Measurements from ENCODE around the gene TBCD.

TBCD gene

DNA sequence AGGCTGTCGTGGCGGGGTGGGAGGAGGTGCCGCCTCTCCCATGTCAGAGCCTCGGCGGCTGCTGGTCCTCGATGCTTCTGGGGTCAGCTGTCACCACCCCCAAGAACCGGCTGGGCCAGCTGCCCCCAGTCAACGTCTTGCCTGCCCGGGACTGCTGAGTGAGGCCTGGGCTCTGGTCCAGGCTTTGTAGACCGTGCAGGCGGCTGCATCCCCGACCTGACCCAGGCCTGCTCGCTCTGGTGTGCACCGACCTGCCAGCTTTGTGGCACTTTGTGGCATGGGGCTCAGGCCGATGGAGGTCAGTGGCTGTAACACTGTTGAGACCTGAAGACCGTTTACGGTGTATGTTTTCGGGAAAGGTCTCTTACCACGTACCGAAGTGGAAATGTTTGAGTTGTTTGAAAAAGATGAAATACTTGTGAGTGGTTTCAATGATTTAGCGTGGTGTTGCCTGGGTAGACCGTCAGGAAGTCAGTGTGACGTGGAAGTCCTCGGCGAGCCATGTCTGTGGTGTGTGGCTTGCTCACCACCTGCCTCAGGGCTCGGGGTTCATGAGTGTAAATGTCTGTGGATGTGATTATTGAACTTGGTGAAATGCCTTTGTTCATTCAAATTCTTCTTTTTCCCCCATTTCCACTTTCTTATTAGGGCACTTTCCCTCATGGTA is 141.2 kb downstream of the TBCD start:
- no peak overlapping the region for H3K27ac ChIP-seq
- TF ChIP-seq CTCF (IDR thresholded peaks at IDR 0.05): no peak
- no peak for TF ChIP-seq ZFX (IDR thresholded peaks at IDR 0.05; ENCODE audit: borderline replicate concordance)

DNA sequence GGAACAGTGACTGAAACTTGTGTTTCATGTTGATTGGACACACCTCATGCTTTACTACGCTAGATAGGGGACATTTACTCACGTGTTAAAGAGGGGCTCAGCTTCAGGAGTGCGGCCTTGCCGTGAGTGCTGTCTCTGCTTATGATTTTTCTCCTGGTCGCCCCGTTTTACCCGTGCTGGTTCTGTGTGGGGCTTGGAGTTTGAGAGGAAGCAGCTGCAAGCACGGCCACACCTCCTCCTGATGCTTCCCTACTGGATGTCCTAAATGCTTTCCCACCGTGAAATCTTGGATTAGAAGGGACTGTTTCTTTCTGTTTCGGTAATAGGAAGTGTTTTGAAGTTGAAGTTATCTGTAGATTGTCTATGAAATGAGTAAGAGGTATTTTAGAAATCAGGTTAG is 141.9 kb downstream of the TBCD start:
- H3K27ac ChIP-seq: no peak overlapping the region
- TF ChIP-seq CTCF (IDR thresholded peaks at IDR 0.05): no peak
- TF ChIP-seq ZFX (IDR thresholded peaks at IDR 0.05; ENCODE audit: borderline replicate concordance): no peak

- no peak overlapping the region for H3K27ac ChIP-seq
- TF ChIP-seq ZFX (IDR thresholded peaks at IDR 0.05; ENCODE audit: borderline replicate concordance) (no peak), CTCF (IDR thresholded peaks at IDR 0.05) (no peak)
Measured at GRCh38 chr17:82894389-82894788, 142.5 kb downstream of the TBCD start.

DNA sequence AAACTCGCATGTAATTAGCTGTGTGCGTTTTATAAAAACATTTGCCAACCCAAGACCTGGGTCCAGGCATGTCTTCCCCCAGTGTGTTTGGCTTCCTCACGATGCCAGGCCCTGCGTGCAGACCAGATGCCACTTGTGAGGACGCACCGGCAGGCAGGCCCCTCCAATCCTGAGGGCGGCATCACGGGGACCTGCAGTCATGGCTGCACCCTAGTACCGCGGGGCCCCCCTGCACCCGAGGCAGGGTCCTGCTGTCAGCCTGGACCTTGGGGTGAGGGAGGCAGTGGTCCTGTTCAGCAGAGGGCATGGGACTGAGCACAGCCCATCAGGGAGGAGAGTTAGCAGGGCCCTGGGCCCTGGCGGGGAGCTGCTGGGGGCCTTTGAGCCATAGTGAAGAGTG is 143.2 kb downstream of the TBCD start:
- TF ChIP-seq CTCF (IDR thresholded peaks at IDR 0.05) (no peak), ZFX (IDR thresholded peaks at IDR 0.05; ENCODE audit: borderline replicate concordance) (no peak)
- H3K27ac ChIP-seq: no peak overlapping the region

- no peak overlapping the region for H3K27ac ChIP-seq
- TF ChIP-seq ZFX (IDR thresholded peaks at IDR 0.05; ENCODE audit: borderline replicate concordance) (no peak), CTCF (IDR thresholded peaks at IDR 0.05) (no peak)
Measured at GRCh38 chr17:82896071-82897000, 144.5 kb downstream of the TBCD start.

DNA sequence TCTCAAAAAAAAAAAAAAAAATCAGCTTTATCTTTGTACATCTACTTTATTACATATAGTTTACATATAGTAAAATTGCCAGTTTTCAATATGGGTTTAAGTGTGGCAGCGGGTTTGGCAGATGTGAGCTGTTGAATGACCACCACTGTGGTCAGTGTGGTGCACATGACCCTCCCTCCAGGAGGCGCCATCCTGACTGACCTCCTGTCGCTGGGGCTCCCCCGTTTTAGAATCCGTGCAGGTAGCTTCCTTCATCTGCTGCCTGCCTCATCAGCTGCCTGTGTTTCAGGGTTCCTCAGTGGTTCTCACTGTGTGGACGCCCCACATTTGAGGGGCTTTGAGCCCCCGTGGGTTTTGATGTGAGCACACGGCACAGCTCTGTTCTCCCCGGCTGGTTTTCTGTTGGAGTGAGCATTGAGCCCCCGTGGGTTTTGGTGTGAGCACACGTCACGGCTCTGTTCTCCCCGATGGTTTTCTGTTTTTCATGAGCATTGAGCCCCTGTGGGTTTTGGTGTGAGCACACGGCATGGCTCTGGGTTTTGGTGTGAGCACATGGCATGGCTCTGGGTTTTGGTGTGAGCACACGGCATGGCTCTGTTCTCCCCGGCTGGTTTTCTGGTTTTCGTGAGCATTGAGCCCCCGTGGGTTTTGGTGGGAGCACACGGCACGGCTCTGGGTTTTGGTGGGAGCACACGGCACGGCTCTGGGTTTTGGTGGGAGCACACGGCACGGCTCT is 145.8 kb downstream of the TBCD start:
- no peak for TF ChIP-seq ZFX (IDR thresholded peaks at IDR 0.05; ENCODE audit: borderline replicate concordance)
- TF ChIP-seq CTCF (IDR thresholded peaks at IDR 0.05): no peak
- H3K27ac ChIP-seq: no peak overlapping the region

All from 22Rv1 (cell line).